NCI-H187 treated with DMSO at 0.1 percent for 48 hours (cell line): ENCODE measurements around the gene HRK.

Experiments used
- DNase-seq: peaks from one replicate; lab custom pipeline; 2025; lab: John Stamatoyannopoulos, UW

Gene HRK

DNA sequence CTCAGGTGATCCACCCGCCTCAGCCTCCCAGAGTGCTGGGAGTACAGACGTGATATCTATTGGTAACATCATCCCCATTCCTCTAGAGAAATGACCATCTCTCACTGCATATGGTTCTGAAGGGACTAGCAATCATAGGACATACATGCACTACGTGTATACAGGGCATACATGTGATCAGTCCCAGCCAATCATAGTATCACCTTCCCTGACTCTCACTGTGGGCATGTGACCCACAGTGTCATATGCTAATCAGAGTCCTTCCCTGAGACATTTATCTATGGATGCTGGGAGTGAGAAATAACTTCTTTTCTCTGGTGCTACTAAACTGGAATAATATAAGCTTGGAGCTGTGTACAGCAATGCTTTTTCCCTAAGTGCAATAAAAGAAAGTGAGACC, 17.4 kb upstream of the HRK start:
- DNase-seq = no peak

GRCh38 chr12:116897476-116897875, 16.2 kb upstream of the HRK start:
- DNase-seq = no peak

DNA sequence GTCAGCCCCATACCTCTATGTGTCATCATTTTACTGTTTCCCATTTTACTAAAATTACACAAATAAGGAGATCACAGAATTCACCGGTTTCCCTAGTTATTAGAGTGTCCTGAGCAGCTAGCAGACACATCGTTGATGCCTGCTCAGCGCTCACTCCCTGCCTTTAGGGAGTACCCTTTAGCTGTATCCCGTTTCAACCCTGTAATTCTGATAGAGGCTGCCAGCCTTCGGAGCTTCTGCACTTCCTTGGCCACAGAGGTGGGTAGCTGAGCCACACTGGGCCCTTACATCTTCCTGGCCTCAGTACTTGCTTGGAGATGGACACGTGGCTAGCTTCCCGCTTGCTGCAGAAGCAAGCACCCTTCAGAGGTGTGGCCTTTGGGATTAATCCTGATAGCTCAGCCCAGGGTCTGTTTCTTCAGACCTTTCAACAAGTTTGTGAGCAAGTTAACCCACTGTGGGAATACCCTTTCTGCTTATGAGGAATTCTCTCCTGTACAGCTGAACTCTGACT, 15.2 kb upstream of the HRK start:
- DNase-seq = no peak

DNA sequence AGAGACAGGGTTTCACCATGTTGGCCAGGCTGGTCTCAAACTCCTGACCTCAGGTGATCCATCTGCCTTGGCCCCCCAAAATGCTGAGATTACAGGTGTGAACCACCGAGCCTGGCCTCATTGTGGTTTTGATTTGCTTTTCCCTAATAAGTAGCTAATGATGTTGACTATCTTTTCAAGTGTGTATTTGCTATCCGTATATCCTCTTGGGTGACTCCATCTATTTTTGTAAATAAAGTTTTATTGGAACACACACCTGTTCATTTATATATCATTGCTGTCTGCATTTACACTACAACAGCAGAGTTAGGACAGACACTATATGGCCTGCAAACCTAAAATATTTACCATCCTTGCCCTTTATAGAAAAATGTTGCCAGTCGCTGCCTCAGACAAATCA, 13.7 kb upstream of the HRK start:
- DNase-seq = no peak

DNA sequence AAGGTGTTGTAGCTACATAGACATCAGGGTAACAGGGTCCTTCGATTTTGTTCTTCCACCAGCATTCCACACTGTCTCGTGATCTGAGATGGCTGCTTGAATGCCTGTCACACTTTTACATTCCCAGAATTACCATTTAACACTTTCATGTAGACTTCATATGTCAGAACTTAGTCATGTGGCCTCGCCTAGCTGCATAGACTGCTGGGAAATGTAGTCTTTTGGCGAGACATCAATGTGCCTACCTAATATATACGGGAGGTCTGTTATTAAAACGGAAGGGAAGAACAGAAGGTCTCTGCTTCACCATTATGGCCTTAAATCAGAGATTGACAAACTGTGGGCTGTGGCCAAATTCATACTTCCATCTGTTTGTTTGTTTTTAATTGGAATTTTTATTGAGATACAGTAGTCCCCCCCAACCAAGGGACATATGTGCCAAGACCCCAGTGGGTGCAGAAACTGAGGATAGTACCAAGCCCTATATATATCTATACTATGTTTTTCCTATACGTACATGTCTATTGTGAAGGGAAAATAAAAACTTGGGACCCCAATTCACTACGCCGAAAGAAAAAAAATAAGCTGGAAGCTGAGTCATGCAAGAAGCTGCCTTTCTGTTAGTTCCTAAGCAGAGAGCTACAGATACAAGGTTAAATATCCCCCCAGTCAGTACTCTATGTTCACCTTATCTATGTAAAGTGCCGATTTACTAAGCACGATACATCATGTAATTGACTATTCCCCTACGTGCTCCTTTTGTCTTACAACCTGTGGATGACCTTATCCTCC, 11.3 kb upstream of the HRK start:
- no peak for DNase-seq

- no peak for DNase-seq
Observed at GRCh38 chr12:116891019-116891418, 9.8 kb upstream of the HRK start.

GRCh38 chr12:116890330-116890729, 9.1 kb upstream of the HRK start:
- DNase-seq = no peak

GRCh38 chr12:116887897-116888296, 6.7 kb upstream of the HRK start:
- DNase-seq = no peak

GRCh38 chr12:116887244-116887643, 6.0 kb upstream of the HRK start:
- no peak for DNase-seq

DNA sequence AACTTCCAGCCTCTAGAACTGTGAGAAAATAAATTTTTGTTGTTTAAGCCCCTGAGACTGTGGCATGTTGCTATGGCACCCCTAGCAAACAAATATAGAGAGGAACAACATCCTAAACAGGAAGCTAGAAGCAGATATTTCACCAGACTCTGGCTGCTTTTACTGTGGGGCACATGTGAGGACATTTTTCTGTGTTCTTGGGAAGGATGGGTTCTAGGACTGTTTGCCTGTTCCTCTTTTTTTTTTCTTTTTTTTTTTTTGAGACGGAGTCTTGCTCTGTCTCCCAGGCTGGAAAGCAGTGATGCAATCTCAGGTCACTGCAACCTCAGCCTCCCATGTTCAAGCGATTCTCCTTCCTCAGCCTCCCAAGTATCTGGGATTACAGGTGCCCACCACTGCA, 4.2 kb upstream of the HRK start:
- no peak for DNase-seq

- DNase-seq = no peak
Observed at GRCh38 chr12:116884871-116885270, 3.6 kb upstream of the HRK start.

- DNase-seq = no peak
Observed at GRCh38 chr12:116882742-116883141, 1.5 kb upstream of the HRK start.

DNA sequence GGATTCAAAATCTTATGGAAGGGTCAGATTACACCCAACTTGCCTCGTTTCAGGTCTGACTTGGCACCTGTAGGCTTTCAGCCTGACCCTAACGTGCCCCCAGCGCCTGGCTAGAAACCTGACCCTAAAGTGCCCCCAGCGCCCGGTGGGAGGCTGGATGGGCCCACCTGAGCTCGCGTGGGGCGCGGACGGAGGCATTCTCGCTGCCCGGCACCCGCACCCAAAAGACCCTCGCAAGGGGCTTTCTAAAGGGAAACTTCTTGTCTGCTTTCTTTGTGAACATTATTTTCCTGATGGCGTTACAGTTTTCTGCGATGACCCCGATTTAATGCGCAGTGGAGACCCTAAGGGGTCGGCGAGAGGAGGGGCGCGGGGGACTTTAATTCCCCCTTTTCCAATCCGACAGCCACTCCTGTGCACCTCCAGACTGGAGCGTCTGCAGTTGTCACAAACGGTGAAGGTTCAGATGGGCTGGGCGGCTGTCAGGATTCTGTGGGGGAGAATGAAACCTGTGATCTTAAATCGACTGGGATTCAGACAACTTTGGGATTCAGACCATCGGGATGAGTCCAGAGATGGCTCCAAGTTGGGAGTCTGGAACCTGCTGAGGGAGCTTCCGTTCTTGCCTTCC, 751 bp upstream of the HRK start:
- DNase-seq = no peak

DNA sequence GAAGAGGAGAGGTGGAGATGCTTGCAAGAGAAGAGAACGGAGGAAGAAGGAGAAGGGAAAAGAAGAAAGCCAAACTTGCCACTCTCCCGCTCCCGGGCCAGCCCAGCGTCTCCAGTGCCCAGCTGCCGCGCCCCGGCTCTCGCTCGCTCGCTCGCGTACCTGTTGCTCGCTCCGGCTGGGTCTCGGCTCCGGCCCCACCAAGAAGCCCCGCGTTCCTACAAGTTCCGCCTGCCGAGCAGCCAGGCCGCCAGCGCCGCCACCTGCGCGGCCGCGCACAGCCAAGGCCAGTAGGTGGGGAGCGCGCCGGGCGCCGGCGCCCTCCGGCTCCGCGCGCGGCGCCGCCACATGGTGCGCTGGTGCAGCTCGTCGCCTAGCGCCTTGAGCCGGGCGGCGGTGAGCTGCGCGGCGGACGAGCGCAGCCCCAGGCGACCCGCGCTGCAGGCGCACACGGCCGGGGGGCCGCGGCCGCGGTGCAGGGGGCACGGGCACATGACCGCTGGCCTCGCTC, 370 bp downstream of the HRK start:
- DNase-seq = no peak

GRCh38 chr12:116880213-116880816, 926 bp downstream of the HRK start:
- DNase-seq = no peak

DNA sequence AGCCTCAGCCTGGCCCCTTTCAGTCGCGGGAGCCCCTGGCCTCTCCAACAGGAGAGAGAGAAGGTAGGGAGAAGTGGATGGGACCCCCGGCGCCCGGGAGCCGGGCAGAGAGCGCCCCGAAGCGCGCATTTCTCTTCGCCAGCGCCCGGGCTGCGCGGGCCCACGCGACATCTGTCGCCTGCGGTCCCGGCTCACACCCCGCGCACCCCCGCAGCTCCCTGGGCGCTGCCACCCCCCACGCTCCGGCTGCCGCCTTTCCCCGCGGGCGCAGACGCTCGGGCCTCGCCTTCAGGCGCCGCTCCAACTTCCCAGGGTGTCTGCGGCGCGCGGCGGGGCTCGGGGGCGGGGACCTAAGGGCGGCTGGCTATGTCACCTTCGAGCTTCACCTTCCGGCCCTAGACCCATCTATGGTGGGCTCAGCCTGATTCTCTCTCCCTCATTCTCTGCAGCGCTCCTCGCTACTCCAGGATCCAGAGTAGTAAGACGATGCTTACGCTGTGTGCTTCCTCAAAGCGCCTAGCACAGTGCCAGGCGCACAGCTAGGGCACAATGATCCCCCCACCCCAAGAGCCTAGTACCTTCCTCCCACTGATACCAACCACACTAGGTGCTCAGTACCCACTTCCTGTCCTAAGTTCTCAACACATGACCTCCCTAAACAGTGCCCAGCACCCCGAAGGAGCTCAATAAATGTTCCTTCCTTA, 1.6 kb downstream of the HRK start:
- no peak for DNase-seq

DNA sequence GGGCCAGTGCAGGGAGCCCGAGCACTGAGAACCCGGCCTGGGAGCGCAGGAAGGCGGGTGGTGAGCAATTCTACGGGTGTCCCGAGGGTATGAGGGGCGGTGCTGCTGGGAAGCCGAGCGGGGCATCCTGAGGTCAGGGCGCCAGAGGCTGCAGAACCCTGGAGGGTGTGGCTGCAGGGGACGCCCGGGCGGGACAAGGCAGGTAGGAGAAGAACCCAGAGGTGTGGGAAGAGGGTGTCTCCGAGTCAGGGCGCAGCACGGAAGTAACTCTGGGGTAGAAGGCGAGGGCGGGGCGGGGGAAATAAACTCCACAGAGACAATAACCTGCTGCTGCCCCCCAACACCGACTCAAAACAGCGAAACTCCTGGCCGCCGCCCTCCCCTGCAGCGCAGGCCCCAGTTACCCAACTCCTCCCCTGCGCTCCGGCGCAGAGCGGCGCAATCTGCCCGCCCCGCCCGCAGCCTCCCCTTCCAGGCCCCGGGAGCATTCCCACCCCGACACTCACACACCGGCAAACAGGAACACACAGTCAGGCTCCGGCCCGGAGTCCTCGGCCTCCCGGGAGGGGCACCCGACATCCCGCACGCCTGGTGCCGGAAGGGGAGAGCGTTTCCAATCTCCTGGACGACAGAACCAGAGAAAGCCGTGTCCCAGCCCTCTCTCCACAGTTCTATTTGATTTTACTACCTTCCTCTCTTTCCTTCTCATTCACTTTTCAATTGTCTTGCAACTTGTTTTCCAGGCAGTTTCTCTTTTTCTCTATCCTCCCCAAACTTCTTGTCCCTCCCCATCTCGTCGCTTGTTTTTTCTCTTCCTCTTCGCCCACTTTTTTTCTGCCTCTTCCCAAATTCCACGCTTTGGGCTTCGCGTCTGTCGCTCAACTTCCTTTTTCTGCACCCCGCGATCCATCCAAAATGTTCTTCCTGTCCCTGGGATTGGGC, 2.4 kb downstream of the HRK start:
- no peak for DNase-seq

DNA sequence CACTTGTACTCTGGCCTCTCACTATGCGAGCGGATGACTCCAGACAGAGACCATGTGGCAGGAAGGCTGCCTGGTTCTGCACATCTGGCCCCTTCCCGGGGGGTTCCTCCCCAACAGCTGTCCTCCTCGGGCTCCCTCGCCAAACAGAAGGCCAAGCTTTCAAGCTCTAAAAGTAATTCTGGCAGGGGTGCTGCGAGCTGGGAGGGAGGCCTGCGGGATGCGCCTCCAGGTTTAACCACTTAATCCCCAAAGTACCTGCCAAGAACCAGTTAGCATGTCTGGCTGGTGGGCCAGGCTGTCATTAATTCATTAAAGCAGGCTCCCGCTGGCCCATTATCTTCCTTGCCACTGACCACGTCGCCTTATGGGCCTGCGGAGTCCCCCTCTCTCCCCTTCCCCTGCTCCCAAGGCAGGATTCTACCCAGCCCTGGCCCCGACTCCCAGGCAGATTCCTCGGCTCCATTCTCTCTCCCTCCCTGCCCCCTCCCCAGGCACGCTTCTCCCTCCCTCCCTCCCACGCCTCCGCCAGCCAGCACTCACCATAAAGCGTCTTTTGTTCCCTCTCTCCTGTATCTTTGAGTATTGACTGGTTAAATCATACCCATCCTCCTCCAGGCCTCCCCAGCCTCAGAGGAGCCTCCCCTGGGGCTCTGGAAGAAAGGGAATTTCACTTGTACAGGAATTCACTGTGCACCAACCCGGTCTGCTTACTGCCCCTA, 4.9 kb downstream of the HRK start:
- no peak for DNase-seq

DNA sequence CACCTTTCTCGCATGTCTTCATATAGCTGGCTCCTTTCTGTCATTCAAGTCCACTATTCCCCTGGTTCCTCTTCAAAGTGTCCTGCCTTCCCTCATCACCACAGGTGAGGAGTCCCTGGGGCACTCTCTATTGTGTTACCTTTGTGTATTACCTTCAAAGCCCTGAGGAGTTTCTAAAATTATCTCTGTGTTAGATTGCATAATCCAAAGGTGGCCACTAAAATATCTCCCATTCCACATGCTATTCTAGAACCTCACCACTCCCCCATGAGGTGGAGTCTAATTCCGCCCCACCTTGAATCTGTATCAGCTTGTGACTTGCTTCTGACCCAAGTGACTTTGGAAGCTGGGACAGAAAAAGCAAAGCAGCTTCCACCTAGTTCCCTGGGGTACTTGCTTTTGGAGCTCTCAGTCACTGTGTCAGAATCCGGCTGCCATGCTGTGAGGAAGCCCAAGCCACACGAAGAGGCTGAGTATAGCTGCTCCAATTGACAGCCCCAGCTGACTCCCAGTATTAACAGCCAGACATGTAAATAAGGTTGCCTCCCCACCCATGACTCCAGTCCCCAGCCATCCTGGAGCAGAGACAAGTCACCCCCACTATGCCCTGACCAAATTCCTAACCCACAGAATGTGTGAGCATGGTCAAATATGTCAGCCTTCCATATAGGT, 6.8 kb downstream of the HRK start:
- DNase-seq = no peak

DNA sequence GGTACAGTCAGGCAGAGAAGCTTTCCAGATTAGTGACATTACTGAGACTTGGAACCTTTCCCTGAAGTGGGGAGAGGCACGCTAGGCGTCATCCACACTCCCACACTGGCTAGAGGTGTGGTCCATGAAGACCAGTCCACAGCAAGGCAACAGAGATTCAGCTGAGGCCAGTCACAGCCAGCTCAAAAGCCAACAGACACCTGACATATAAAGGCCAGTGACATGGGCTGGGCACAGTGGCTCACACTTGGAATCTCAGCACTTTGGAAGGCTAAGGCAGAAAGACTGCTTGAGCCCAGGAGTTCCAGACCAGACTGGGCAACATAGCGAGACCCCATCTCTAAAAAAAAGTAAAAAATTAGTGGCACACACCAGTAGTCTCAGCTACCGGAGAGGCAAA, 10.9 kb downstream of the HRK start:
- no peak for DNase-seq
